Esophagus muscularis mucosa (tissue), 3 donors: ENCODE results near the gene SHROOM4.

Source experiments
- POLR2A ChIP-seq: fragments of 450-650 bp; IDR thresholded peaks from one replicate; pipeline ENCODE4 v1.6.1; 2017; ENCODE audit warnings: antibody characterized with exemption, moderate library complexity, mild to moderate bottlenecking, low read depth
- TF ChIP-seq, protein P1 (sequence below), 3 experiments: fragments of 200-600 bp in 2 of 3; fragments of 450-650 bp in 1 of 3; sonication (generic) in 2 of 3; IDR thresholded peaks; one replicate each; pipeline ENCODE4 v1.5.1; 2017 to 2019; ENCODE audit warnings: antibody characterized with exemption in 3 of 3, mild to moderate bottlenecking in 2 of 3, moderate library complexity in 1 of 3

DNA sequence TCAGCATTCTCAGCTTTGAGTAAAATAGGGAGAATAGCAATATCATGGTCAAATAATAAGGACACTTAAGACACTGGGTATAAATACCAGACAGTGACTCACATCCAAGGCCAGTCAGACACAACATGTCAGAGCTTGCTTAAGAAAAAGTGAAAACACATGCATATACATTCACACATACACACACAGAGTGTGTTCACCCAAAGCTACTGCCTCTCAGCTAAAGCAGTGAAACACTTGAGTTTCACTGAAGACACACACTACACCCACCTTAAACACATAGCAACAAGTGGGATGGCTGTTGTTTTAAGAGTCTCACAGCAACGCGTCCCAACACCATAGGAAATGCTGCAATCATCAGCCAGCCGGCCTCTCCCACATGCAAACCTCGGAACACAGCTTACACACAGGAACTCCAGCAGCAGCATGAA lies 14.4 kb downstream of the SHROOM4 start:
- TF ChIP-seq, protein P1, sequence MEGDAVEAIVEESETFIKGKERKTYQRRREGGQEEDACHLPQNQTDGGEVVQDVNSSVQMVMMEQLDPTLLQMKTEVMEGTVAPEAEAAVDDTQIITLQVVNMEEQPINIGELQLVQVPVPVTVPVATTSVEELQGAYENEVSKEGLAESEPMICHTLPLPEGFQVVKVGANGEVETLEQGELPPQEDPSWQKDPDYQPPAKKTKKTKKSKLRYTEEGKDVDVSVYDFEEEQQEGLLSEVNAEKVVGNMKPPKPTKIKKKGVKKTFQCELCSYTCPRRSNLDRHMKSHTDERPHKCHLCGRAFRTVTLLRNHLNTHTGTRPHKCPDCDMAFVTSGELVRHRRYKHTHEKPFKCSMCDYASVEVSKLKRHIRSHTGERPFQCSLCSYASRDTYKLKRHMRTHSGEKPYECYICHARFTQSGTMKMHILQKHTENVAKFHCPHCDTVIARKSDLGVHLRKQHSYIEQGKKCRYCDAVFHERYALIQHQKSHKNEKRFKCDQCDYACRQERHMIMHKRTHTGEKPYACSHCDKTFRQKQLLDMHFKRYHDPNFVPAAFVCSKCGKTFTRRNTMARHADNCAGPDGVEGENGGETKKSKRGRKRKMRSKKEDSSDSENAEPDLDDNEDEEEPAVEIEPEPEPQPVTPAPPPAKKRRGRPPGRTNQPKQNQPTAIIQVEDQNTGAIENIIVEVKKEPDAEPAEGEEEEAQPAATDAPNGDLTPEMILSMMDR (IDR thresholded peaks at IDR 0.05), result no peak
- no peak for TF ChIP-seq POLR2A
